HuH-7 (cell line): ENCODE measurements around the gene ZNF407.

Experiments used
- DNase-seq: peaks from one replicate; pipeline ENCODE4 v3.0.0; 2011; ENCODE audit warnings: low spot score

The ZNF407 gene

GRCh38 chr18:75104483-75104882 lies 506.8 kb downstream of the ZNF407 start:
- no peak for DNase-seq

GRCh38 chr18:75105551-75106254 lies 508.0 kb downstream of the ZNF407 start:
- no peak for DNase-seq

- DNase-seq = no peak
These were observed 509.1 kb downstream of the ZNF407 start for GRCh38 chr18:75106746-75107145.

GRCh38 chr18:75107196-75107930 lies 509.7 kb downstream of the ZNF407 start:
- no peak for DNase-seq

- DNase-seq = no peak
These were observed 510.2 kb downstream of the ZNF407 start for GRCh38 chr18:75107931-75108276.

- DNase-seq = no peak
These were observed 511.1 kb downstream of the ZNF407 start for GRCh38 chr18:75108579-75109318.

GRCh38 chr18:75109319-75109691 lies 511.6 kb downstream of the ZNF407 start:
- DNase-seq = no peak

- DNase-seq = no peak
These were observed 512.1 kb downstream of the ZNF407 start for GRCh38 chr18:75109819-75110218.

- DNase-seq = no peak
These were observed 512.6 kb downstream of the ZNF407 start for GRCh38 chr18:75110311-75110710.

- no peak for DNase-seq
These were observed 513.3 kb downstream of the ZNF407 start for GRCh38 chr18:75110846-75111415.

- DNase-seq = no peak
These were observed 514.1 kb downstream of the ZNF407 start for GRCh38 chr18:75111760-75112159.

- no peak for DNase-seq
These were observed 514.8 kb downstream of the ZNF407 start for GRCh38 chr18:75112186-75113096.

- DNase-seq = no peak
These were observed 515.8 kb downstream of the ZNF407 start for GRCh38 chr18:75113455-75113854.

GRCh38 chr18:75114231-75114764 lies 516.6 kb downstream of the ZNF407 start:
- no peak for DNase-seq
